Left cardiac atrium (tissue), 4 donors: ENCODE data around the gene FNIP2. TPM values are rescaled to one million over a fixed set of nuclear protein-coding genes. Genes with fewer than 3 reads are reported as not detected.
"Not testable (repeated sequence)": the region's sequence is repeated elsewhere in the genome, so short reads cannot be mapped to it uniquely, and the experiment has no call there.

Experiments used
- ATAC-seq, 2 donors: fragments of 200-7000 bp; cut with Tn5 transposase; one replicate each; pipeline ENCODE4 v1.9.1; 2020; ENCODE audit warnings: mild to moderate bottlenecking in 2 of 2, moderate library complexity in 2 of 2
- DNase-seq: peaks from one replicate; pipeline ENCODE4 v3.0.0-alpha.2; 2020
- intact Hi-C, 2 donors: fragments of 100-400 bp; cut with DNase I; formaldehyde crosslinking; loops; one replicate each; pipeline versions ENCODE4 v1.14.1 to v1.15.1; 2022 to 2023
- total RNA-seq, 2 donors: library from RNA; stranded (reverse); fragmentation: NEBNext Ultra II Directional; extraction: Animal tissue kit (Norgen Biotek cat#: 25700); gene quantifications; one replicate each; pipeline ENCODE4 v1.2.1, GENCODE V29; 2021
- donor health status: DM: no; HTN: yes; CAD: no.
- donor health status: DM: no; HTN: yes; CAD: no; lungs with severe emphysema.
- donor health status: DM: yes; HTN: yes; CAD: no.
- donor health status: Dilated cardiomyopathy.

The FNIP2 gene
- total RNA-seq, 2 donors from 2014 or later: 40.6 to 55.3 TPM

- ATAC-seq: no peak
- intact Hi-C loops: no loop called here
- DNase-seq: no peak
Observed at GRCh38 chr4:158875455-158875854, 106.6 kb downstream of the FNIP2 start.

GRCh38 chr4:158877069-158877468, 108.2 kb downstream of the FNIP2 start:
- intact Hi-C loops: no loop called here
- DNase-seq: no peak
- no peak for ATAC-seq

GRCh38 chr4:158882142-158882541, 113.3 kb downstream of the FNIP2 start:
- DNase-seq, intact Hi-C loops, ATAC-seq: not testable (repeated sequence)

- DNase-seq (no peak), ATAC-seq (peak; percentile 30 to 83)
- intact Hi-C loops: no loop called here
Observed at GRCh38 chr4:158884280-158884679, 115.5 kb downstream of the FNIP2 start.

GRCh38 chr4:158885564-158885963, 116.7 kb downstream of the FNIP2 start:
- ATAC-seq: no peak
- DNase-seq: no peak
- intact Hi-C loops: no loop called here

GRCh38 chr4:158890294-158890693, 121.5 kb downstream of the FNIP2 start:
- no peak for ATAC-seq
- intact Hi-C loops: no loop called here
- no peak for DNase-seq

- DNase-seq (no peak), ATAC-seq (no peak)
- intact Hi-C loops: no loop called here
Observed at GRCh38 chr4:158891256-158891655, 122.4 kb downstream of the FNIP2 start.

- ATAC-seq: no peak
- DNase-seq: no peak
- intact Hi-C loops: loop anchor here in 1 of 2 donors (5.0 kb wide), 1 partner anchor 282 kb away; no protein-coding TSS in a partner anchor
Observed at GRCh38 chr4:158894826-158895225, 126.0 kb downstream of the FNIP2 start.

- DNase-seq (no peak), ATAC-seq (peak in 1 of 2 donors; percentile 19)
- intact Hi-C loops: loop anchor here in 1 of 2 donors (5.0 kb wide), 1 partner anchor 281 kb away; no protein-coding TSS in a partner anchor
Observed at GRCh38 chr4:158895797-158896576, 127.2 kb downstream of the FNIP2 start.

- intact Hi-C loops: loop anchor here in 1 of 2 donors (5.0 kb wide), 1 partner anchor 281 kb away; no protein-coding TSS in a partner anchor
- not testable (repeated sequence) for DNase-seq, ATAC-seq
Observed at GRCh38 chr4:158896577-158897238, 127.9 kb downstream of the FNIP2 start.

- intact Hi-C loops, DNase-seq, ATAC-seq: not testable (repeated sequence)
Observed at GRCh38 chr4:158900408-158900807, 131.6 kb downstream of the FNIP2 start.

- ATAC-seq, intact Hi-C loops: not testable (repeated sequence)
- DNase-seq: peak; percentile 24
Observed at GRCh38 chr4:158902280-158903078, 133.7 kb downstream of the FNIP2 start.

- ATAC-seq (no peak), DNase-seq (no peak)
- intact Hi-C loops: no loop called here
Observed at GRCh38 chr4:158903079-158903456, 134.2 kb downstream of the FNIP2 start.

GRCh38 chr4:158903472-158904043, 134.7 kb downstream of the FNIP2 start:
- DNase-seq: no peak
- intact Hi-C loops: no loop called here
- ATAC-seq: no peak

GRCh38 chr4:158904815-158905214, 136.0 kb downstream of the FNIP2 start:
- DNase-seq (no peak), ATAC-seq (no peak)
- intact Hi-C loops: no loop called here

GRCh38 chr4:158906073-158906472, 137.2 kb downstream of the FNIP2 start:
- DNase-seq: no peak
- ATAC-seq: no peak
- intact Hi-C loops: no loop called here

GRCh38 chr4:158912390-158912789, 143.6 kb downstream of the FNIP2 start:
- no peak for DNase-seq
- no peak for ATAC-seq
- intact Hi-C loops: no loop called here

- no peak for ATAC-seq
- no peak for DNase-seq
- intact Hi-C loops: no loop called here
Observed at GRCh38 chr4:158912806-158913205, 144.0 kb downstream of the FNIP2 start.

GRCh38 chr4:158913766-158914165, 144.9 kb downstream of the FNIP2 start:
- intact Hi-C loops: no loop called here
- peak; percentile 4 to 9 for ATAC-seq
- DNase-seq: no peak
